Renal cortex interstitium (tissue), 15 donors: ENCODE data around the gene PAQR3. TPM values are rescaled to one million over a fixed set of nuclear protein-coding genes. Genes with fewer than 3 reads are reported as not detected.

Experiments used
- DNase-seq, 11 donors: peaks; one replicate each; pipeline ENCODE4 v3.0.0-alpha.2; 2013; ENCODE audit warnings: low read depth in 9 of 11, low spot score in 4 of 11; ENCODE audit errors: extremely low read depth in 1 of 11
- long read RNA-seq, 16 experiments: transcript quantifications; one replicate each; lab custom pipeline, GENCODE V29; 2026
- polyA plus RNA-seq, 3 donors: library from polyadenylated mRNA; unstranded; fragments of 120-200 nt; gene quantifications; one replicate each; pipeline ENCODE4 v1.2.1, GENCODE V29; 2013; ENCODE audit not compliant: insufficient read length in 3 of 3

Gene PAQR3, protein sequence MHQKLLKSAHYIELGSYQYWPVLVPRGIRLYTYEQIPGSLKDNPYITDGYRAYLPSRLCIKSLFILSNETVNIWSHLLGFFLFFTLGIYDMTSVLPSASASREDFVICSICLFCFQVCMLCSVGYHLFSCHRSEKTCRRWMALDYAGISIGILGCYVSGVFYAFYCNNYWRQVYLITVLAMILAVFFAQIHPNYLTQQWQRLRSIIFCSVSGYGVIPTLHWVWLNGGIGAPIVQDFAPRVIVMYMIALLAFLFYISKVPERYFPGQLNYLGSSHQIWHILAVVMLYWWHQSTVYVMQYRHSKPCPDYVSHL
- polyA plus RNA-seq: 10 to 100 TPM; 20.7 to 24.1 (median 21.0) TPM
- long read RNA-seq, donor 1, full-length matches to known transcripts: 4 of 4 reads
- long read RNA-seq, donor 1, partial matches to known transcripts: 0 of 4 reads
- long read RNA-seq, donor 1, other reads (novel, unspliced or antisense): 0 of 4 reads
- long read RNA-seq, donor 2, full-length matches to known transcripts: 1 of 1 reads
- long read RNA-seq, donor 2, partial matches to known transcripts: 0 of 1 reads
- long read RNA-seq, donor 2, other reads (novel, unspliced or antisense): 0 of 1 reads
- long read RNA-seq, donor 3, full-length matches to known transcripts: 9 of 9 reads
- long read RNA-seq, donor 3, partial matches to known transcripts: 0 of 9 reads
- long read RNA-seq, donor 3, other reads (novel, unspliced or antisense): 0 of 9 reads
- long read RNA-seq, donor 4, full-length matches to known transcripts: 4 of 4 reads
- long read RNA-seq, donor 4, partial matches to known transcripts: 0 of 4 reads
- long read RNA-seq, donor 4, other reads (novel, unspliced or antisense): 0 of 4 reads
- long read RNA-seq, donor 5: 0 reads
- long read RNA-seq, donor 6, full-length matches to known transcripts: 4 of 4 reads
- long read RNA-seq, donor 6, partial matches to known transcripts: 0 of 4 reads
- long read RNA-seq, donor 6, other reads (novel, unspliced or antisense): 0 of 4 reads
- long read RNA-seq, donor 7, full-length matches to known transcripts: 4 of 4 reads
- long read RNA-seq, donor 7, partial matches to known transcripts: 0 of 4 reads
- long read RNA-seq, donor 7, other reads (novel, unspliced or antisense): 0 of 4 reads
- long read RNA-seq, donor 8: 0 reads
- long read RNA-seq, donor 9, full-length matches to known transcripts: 5 of 5 reads
- long read RNA-seq, donor 9, partial matches to known transcripts: 0 of 5 reads
- long read RNA-seq, donor 9, other reads (novel, unspliced or antisense): 0 of 5 reads
- long read RNA-seq, donor 10, full-length matches to known transcripts: 8 of 8 reads
- long read RNA-seq, donor 10, partial matches to known transcripts: 0 of 8 reads
- long read RNA-seq, donor 10, other reads (novel, unspliced or antisense): 0 of 8 reads
- long read RNA-seq, donor 11, full-length matches to known transcripts: 1 of 1 reads
- long read RNA-seq, donor 11, partial matches to known transcripts: 0 of 1 reads
- long read RNA-seq, donor 11, other reads (novel, unspliced or antisense): 0 of 1 reads
- long read RNA-seq, donor 12: 0 reads
- long read RNA-seq, donor 13: 0 reads
- long read RNA-seq, donor 14, full-length matches to known transcripts: 2 of 2 reads
- long read RNA-seq, donor 14, partial matches to known transcripts: 0 of 2 reads
- long read RNA-seq, donor 14, other reads (novel, unspliced or antisense): 0 of 2 reads
- long read RNA-seq, donor 15, full-length matches to known transcripts: 1 of 1 reads
- long read RNA-seq, donor 15, partial matches to known transcripts: 0 of 1 reads
- long read RNA-seq, donor 15, other reads (novel, unspliced or antisense): 0 of 1 reads
- long read RNA-seq, donor 16, full-length matches to known transcripts: 13 of 13 reads
- long read RNA-seq, donor 16, partial matches to known transcripts: 0 of 13 reads
- long read RNA-seq, donor 16, other reads (novel, unspliced or antisense): 0 of 13 reads

DNA sequence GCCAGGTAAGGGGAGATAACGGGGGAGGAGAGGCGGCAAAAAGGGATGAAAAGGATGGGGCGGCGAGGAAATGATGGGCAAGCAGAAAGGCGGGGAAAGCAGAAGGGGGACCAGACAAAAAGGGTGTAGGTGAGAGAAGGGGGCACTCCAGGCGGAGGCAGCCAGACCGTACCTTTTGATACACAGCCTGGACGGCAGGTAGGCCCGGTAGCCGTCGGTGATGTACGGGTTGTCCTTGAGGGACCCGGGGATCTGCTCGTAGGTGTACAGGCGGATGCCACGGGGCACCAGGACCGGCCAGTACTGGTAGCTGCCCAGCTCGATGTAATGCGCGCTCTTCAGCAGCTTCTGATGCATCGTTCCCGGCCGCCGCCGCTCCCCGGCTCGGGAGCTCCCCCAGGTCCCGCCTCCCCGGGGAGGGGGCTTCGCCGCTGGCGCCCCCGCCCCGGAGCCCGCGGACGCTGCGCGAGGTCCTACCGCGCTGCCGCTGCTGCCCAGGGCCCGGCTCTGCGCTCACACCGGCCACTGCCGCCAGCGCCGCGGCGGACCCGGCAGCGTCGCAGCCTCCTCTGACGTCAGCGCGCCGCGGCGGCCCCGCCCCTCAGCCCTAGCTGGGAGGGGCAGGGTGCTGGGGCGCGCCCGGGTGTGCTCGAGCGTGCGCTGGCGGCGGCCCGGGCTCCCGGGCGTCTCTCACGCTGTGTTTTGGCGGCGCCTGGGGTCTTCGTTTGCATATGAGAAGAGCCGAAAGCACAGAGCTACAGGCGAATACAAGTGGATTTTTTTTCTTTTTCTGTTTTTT, at the start of gene PAQR3:
PAQR3 (minus strand) TSS at position 571 of the 799 bp plus-strand sequence; CDS start at position 357, 214 bp downstream.
- peak; percentile 59 to 82 (median 78) for DNase-seq

DNA sequence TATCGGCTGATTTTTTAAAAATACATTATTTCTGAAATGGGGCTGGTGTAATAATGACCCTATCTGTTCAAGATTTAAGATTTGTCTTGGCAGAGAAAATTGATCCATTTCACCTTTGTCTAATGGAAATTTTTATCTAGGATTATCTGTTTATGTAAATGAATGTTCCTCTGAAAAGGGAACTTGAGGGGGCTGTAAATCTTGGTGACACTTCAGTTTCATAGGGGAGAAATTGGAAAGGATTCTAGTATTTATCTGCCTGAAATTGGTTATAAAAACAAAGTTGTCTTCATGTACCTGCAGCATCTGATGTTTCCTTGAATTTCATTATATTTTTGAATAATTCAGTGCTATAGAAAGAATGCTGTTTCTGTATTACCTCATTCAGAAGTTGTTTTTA, 48.4 kb upstream of the PAQR3 start:
- DNase-seq: no peak

DNA sequence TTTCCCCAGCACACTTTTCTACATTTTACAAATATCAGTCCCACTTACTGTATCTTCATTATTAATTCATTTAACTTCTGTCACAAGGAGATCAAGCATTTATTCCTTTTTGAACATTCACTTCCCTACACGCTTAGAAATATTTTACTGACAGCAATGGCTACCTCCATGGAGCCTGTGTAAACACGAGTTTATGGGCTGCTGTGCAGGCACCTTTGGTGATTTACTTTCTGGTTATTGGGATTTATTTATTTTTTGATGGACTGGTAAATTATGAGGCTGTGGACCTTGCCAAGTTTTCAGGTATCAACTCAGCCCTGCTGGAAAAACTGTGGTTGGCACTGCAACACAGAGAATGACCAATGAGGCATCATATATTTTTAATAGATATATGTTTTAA, 45.4 kb upstream of the PAQR3 start:
- no peak for DNase-seq

DNA sequence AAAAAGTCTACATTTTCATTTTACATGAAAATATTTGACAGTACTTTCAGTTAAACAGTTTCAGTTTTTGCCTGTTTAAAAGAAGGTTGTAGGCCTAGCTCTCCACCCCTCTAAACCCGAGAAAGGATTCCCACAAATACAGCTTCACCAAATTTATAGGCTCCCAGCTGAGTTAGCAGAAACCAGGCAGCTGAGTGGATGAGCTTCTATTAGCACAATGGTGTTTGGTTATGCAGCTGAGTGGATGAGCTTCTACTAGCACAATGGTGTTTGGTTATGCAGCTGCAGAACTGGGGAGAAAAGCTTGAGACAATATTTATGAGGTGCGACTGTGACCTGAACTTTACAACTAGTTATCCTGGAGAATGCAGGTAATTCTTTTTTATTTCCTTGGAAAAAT, 36.6 kb upstream of the PAQR3 start:
- no peak for DNase-seq

DNA sequence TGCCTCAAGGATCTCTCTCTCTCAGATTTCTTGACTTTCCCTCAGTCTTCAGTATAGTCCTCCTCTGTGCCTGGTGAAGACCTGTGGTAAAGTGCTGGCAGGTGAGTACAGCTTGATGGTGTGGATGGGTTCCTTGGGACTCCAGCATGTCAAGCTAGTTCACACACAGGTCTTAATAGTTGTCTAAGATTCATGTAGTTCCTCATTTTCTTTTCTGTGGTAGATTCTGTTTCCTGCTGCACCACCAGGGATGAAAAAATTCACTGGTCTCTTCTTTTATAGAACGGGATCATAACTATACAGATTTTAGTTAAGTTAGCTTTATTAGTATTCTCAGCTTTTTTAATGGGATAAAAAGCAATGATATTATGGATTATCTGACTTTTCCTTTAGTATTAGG, 32.5 kb upstream of the PAQR3 start:
- DNase-seq: no peak

DNA sequence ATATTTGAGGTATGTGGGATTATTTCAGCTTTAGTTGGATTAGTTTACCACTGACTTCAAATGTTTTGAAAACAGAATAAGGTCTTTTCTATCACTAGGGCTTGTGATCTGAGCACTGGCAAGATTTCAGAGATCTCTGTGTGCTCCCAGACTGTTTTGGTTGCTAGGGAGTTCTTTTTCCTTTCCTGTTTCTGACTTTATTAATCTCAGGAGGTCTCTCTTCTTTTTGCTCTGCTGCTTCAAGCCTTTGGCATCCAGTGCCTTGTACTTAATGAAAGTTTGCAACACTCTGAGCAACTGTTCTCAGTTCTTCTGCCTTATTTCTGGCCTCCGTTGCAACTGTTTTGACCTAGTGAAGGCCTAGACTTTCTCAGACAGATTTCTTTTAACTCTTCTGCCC, 32.1 kb upstream of the PAQR3 start:
- DNase-seq: no peak

DNA sequence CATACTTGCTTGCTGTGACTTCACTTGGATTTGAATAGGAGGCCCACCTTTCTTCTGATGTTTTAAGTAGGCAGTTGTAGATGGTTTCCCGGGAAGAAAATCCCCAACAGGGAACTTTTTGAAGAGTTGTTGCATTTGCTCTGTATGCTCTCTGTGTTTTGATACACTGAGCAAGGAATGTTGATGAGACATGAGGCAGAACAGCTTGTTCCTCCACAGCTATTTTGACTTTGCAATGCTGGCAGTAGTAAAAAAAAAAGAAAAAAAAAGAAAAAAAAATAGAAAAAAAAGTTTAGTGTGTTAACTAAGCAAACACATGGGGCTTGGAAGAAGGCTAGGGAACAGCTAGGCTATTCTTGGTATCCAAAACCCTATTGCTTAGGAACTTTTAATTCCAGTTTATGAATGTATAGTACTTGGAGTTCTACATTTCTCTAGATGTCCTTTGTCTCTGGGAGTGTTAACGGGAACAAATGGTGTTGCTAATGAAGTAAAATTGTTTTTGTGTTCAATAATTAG, 23.4 kb upstream of the PAQR3 start:
- no peak for DNase-seq

DNA sequence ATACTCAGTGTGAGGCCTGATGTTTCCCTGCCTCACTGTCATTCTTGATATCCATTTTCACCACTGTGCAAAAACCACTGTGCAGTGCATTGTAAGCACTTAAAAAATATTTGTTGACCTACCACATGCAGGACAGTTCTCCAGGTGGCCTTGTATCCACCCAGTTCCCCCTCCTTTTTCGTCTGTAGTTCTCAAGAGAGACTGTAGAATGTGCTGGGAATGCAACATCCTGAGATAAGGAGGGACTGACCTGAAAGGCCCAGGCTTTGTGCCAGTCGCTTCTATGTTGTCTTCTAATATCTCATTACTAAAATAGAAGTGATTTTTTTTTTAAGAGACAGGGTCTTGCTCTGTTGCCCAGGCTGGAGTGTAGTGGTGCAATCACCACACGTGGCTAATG, 21.7 kb upstream of the PAQR3 start:
- no peak for DNase-seq

DNA sequence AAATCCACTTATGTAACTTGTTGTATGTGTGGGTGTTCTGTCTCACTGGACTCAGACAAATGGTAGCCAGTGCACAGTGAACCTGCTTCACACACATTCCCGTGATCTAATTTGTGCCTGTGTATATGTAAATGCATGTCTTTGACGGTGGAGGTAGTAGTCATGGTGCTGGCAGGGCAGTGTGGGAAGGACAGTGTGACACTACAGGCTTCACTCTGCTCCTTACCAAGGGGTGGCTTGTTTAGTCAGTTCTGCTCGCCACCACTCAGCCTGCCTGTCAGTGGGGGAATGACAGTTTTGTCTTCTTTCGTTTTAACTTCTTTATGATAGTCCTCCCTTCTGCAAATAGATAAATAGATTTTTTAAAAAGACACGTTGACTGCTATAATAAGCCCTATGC, 17.7 kb upstream of the PAQR3 start:
- no peak for DNase-seq

DNA sequence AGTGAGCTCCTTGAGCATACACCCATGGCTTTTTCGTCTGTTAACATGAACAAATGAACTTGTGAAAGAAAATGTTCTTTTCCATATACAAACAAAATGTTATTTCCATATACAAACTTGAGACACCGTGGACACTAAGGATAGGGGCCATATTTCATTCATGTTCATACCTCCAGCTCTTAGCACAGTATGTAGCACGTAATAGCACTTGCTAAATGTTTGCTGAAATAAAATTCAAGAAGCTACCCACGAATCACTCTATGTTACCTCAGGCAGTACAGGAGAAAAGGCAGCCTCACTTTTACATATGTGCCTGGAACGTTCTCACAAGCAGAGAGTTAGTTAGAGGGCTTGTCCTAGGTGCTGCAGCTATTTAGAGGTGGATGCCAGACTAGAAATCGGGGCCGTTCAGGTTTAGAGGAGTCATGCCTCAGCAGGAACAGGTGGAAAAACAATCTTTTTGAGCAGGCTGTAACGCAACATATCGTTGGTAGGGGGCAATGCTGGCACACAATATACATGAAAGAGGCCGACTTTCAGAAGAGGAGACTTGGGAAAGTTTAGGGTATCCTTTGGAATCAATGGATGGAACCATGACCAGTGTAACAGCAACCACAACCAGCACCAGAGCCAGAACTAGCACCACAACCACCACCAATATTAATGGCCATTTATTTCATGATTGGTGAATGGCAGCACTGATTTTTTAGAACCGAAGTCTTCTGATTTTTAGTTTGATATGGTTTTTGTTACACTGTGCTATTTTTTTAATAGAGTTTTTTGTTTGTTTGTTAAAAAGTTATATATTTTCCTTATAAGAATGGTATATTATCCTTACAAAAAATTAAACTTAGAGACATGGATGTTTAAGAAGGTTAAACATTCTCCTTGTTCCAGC, 14.8 kb upstream of the PAQR3 start:
- DNase-seq: no peak

DNA sequence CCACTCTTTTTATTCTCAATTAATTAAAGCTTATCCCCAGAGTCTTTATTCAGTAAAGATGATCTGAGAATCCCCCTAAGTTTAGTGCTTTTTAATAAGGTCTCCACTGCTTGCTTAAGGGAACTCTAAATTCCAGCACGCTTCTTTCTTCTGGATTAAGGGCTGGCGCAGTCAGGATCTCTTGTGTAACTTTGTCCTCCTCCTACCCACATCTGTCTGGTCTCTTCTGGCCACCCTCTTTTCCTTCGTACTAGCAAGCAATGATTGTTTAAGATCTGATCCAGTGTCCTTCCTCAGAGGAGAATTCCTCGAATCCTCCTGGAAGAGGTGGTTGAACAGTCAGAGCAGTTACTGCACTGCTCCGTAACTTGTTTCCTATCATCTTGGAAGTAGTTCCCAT, 14.0 kb upstream of the PAQR3 start:
- DNase-seq: no peak

DNA sequence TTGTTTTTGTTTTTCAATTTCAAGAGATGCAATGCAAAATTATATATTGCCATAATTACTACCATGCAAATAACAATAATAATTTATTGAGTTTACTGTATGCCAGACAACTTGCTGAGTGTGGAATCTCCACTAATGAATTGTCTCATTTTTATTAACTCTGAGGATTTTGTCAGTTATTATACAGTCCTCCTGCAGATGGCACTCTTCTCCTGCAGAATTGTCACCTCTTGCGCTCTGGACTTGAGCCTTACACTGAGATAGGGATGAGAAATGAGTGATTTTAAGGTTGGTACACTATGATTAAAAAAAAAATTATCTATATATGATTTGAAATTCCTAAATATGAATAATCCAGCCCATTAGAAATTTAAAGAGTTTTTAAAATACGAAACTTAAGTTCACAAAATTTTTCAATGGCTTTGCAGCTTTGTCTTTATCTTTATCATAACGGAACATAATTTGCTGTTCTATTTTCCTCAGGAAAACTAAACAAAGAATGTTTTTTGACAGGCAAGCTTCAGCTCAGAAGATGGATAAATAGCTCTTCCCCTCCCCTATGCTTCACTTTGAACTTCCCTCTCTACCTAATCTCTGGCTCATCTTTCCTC, 12.7 kb upstream of the PAQR3 start:
- peak in 4 of 11 donors; percentile 25 to 53 (median 33) for DNase-seq

DNA sequence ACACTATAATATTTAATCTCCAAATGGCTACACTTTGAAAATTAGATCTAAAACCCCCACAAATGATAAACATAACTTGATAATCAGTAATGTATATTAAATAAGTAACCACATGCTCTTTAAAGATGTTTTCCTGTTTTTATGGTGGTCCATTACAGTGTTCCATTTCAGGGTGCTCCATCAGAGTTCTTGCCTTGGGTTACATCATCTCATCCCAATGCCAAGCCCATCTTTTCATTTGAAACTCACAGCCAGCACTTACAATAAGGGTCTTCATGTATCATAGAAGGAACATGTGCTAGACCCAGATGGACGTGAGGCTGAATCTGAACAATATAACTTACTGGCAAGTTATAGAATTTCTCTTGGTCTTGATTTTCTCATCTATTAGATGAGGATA, 10.5 kb upstream of the PAQR3 start:
- DNase-seq: no peak

DNA sequence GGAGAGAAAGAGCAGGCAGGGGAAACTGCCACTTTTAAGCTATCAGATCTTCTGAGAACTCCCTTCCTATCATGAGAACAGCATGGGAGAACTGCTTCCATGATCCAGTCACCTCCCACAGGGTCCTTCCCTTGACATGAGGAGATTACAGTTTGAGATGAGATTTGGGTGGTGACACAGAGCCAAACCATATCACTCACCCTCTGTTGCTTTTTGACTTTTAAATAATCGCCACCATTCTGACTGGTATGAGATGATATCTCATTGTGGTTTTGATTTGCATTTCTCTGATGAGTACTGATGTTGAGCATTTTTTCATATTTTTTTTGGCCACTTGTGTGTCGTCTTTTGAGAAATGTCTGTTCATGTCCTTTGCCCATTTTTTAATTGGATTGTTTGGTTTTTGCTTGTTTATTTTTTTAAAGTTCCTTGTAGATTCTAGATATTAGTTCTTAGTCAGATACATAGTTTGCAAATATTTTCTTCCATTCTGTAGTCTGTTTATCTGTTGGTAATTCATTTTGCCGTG, 6.5 kb upstream of the PAQR3 start:
- no peak for DNase-seq

DNA sequence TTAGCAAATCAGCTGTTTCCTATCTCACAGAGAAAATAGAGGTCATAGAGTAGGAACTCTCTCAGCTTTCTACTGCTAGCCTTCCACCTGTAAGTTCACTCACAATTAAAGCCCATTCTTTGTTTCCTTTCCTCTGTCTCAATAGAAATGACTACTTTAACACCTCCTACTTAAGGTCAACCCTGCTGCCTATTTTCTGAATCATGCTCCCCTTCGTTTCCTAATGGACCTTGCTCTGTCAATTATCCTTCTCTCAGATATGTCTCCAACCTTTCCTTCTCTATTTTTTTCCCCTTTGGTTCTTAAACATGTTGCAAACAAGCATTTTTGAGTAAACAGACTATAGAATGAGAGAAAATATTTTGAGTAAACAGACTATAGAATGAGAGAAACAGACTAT, 5.1 kb upstream of the PAQR3 start:
- no peak for DNase-seq
